Measurements from ENCODE around the gene PTPN12.

The PTPN12 gene

DNA sequence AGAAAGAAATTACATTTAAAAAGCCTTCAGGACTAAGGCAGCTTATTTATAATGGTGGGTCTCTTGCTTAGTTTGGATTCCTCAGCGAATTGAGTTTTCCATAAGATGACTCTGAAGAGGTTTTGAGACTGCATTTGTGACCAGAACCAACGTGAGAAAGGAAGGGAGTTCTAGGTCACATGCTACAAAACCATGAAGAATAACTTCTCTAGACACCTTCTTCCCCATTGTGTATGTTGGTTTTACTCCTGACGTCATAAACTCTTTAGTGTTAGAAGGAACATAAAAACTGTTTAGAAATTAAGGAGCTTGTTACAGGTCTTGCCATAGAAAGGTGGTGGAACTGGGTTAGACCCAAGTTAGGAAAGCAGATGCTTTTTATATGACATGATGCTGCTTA, 11.1 kb downstream of the PTPN12 start:
- H3K9me3 ChIP-seq (ENCODE audit: insufficient read depth, low read depth, low read length), result peaks cover 1% of the 10 kb centered on the region; the same call in 1 of the 2 replicates
- peaks cover 31% of the 10 kb centered on the region for H3K79me2 ChIP-seq (ENCODE audit: insufficient read depth, low read length)
- H3K9ac ChIP-seq (ENCODE audit: low read depth, low read length, poor library complexity, severe bottlenecking), result no peak overlapping the region
- no peaks in the 10 kb centered on the region for H3K27me3 ChIP-seq (ENCODE audit: insufficient read depth, low read length, poor library complexity, severe bottlenecking)
- no peak overlapping the region for H2AFZ ChIP-seq (ENCODE audit: low read length)
- TF ChIP-seq, protein P1, sequence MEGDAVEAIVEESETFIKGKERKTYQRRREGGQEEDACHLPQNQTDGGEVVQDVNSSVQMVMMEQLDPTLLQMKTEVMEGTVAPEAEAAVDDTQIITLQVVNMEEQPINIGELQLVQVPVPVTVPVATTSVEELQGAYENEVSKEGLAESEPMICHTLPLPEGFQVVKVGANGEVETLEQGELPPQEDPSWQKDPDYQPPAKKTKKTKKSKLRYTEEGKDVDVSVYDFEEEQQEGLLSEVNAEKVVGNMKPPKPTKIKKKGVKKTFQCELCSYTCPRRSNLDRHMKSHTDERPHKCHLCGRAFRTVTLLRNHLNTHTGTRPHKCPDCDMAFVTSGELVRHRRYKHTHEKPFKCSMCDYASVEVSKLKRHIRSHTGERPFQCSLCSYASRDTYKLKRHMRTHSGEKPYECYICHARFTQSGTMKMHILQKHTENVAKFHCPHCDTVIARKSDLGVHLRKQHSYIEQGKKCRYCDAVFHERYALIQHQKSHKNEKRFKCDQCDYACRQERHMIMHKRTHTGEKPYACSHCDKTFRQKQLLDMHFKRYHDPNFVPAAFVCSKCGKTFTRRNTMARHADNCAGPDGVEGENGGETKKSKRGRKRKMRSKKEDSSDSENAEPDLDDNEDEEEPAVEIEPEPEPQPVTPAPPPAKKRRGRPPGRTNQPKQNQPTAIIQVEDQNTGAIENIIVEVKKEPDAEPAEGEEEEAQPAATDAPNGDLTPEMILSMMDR (conservative IDR thresholded peaks at IDR 0.05; ENCODE audit: low read length), result no peak
- TF ChIP-seq EZH2phosphoT487 (IDR thresholded peaks at IDR 0.05; ENCODE audit: borderline replicate concordance), result no peak
- no peaks in the 10 kb centered on the region for H3K9me2 ChIP-seq (replicated peaks; ENCODE audit: low read depth, low read length)
- peaks cover 14% of the 10 kb centered on the region for H4K20me1 ChIP-seq (ENCODE audit: insufficient read depth, low read length, poor library complexity, severe bottlenecking)
- peaks cover 37% of the 10 kb centered on the region for H3K4me1 ChIP-seq (ENCODE audit: insufficient read depth, low read length, poor library complexity, severe bottlenecking)
- H3K4me3 ChIP-seq (ENCODE audit: low read length, poor library complexity, severe bottlenecking), result no peak overlapping the region
- H3K36me3 ChIP-seq (ENCODE audit: insufficient read depth, low read length), result no peaks in the 10 kb centered on the region; the same call in 1 of the 2 replicates
- H3F3A ChIP-seq (ENCODE audit: low read depth), result peaks cover 3% of the 10 kb centered on the region; the same call in 1 of the 2 replicates
- H3K4me2 ChIP-seq (ENCODE audit: low read depth, low read length, poor library complexity, severe bottlenecking), result no peak overlapping the region

DNA sequence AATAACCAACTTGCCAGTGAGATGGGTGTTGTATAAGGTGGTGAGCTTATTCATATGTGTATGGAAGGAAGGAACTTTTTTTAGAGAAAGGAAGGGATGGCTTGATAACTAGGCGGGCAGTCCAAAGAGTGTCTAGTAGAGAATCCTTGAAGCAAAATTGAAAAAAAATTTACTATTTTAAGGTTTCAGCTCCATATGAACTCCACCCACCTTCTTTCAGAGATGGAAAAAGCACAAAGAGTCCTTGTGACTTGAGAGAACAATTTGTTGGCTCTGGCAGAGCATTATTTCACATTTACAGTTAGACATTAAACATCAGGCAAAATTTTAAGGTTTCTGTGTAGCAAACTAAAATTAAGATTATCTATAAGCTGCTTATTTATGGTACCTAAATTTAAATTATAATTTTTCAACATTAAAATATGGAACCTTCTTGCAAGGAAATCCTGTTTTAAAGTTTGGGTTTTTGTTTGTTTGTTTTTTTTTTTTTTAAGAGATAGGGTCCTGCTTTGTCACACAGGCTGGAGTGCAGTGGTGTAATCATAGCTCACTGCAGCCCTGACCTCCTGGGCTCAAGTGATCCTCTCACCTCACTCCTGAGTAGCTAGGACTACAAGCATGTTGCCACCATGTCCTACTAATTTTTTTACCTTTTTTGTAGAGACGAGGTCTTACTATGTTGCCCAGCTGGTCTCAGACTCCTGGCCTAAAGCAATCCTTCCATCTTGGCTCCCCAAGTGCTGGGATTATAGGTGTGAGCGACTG, 12.2 kb downstream of the PTPN12 start:
- Histone ChIP-seq H3F3A (ENCODE audit: low read depth) (peaks cover 3% of the 10 kb centered on the region; the same call in 1 of the 2 replicates), H3K9ac (ENCODE audit: low read depth, low read length, poor library complexity, severe bottlenecking) (no peak overlapping the region), H4K20me1 (ENCODE audit: insufficient read depth, low read length, poor library complexity, severe bottlenecking) (peaks cover 10% of the 10 kb centered on the region), H3K4me2 (ENCODE audit: low read depth, low read length, poor library complexity, severe bottlenecking) (no peak overlapping the region), H3K36me3 (ENCODE audit: insufficient read depth, low read length) (no peaks in the 10 kb centered on the region; the same call in 1 of the 2 replicates), H3K27me3 (ENCODE audit: insufficient read depth, low read length, poor library complexity, severe bottlenecking) (no peaks in the 10 kb centered on the region), H3K4me3 (ENCODE audit: low read length, poor library complexity, severe bottlenecking) (no peak overlapping the region), H3K9me2 (replicated peaks; ENCODE audit: low read depth, low read length) (no peaks in the 10 kb centered on the region), H3K79me2 (ENCODE audit: insufficient read depth, low read length) (peaks cover 32% of the 10 kb centered on the region), H3K9me3 (ENCODE audit: insufficient read depth, low read depth, low read length) (peaks cover 10% of the 10 kb centered on the region; the same call in 1 of the 2 replicates), H2AFZ (ENCODE audit: low read length) (no peak overlapping the region), H3K4me1 (ENCODE audit: insufficient read depth, low read length, poor library complexity, severe bottlenecking) (peaks cover 31% of the 10 kb centered on the region)
- no peak for TF ChIP-seq EZH2phosphoT487 (IDR thresholded peaks at IDR 0.05; ENCODE audit: borderline replicate concordance)
- TF ChIP-seq, protein P1 (conservative IDR thresholded peaks at IDR 0.05; ENCODE audit: low read length), result no peak

DNA sequence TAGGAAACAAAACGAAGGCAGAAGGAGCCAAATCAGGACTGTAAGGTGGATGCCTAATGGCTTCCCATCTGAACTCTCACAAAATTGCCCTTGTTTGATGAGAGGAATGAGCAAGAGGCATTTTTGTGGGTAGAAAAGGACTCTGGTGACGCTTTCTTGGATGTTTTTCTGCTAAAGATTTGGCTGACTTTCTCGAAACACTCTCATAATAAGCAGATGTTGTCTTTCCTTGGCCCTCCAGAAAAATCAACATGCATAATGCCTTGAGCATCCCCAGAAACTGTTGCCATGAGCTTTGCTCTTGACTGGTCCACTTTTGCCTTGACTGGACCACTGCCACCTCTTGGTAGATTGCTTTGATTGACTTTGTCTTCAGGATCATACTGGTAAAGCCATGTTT, 13.5 kb downstream of the PTPN12 start:
- H3K4me1 ChIP-seq (ENCODE audit: insufficient read depth, low read length, poor library complexity, severe bottlenecking), result peaks cover 31% of the 10 kb centered on the region
- TF ChIP-seq, protein P1 (conservative IDR thresholded peaks at IDR 0.05; ENCODE audit: low read length), result no peak
- TF ChIP-seq EZH2phosphoT487 (IDR thresholded peaks at IDR 0.05; ENCODE audit: borderline replicate concordance), result no peak
- no peak overlapping the region for H2AFZ ChIP-seq (ENCODE audit: low read length)
- H3K79me2 ChIP-seq (ENCODE audit: insufficient read depth, low read length), result peaks cover 38% of the 10 kb centered on the region
- no peaks in the 10 kb centered on the region for H3K9me2 ChIP-seq (replicated peaks; ENCODE audit: low read depth, low read length)
- H3K9me3 ChIP-seq (ENCODE audit: insufficient read depth, low read depth, low read length), result peaks cover 10% of the 10 kb centered on the region; the same call in 1 of the 2 replicates
- no peak overlapping the region for H3K9ac ChIP-seq (ENCODE audit: low read depth, low read length, poor library complexity, severe bottlenecking)
- H3K36me3 ChIP-seq (ENCODE audit: insufficient read depth, low read length), result no peaks in the 10 kb centered on the region; the same call in 1 of the 2 replicates
- H3K27me3 ChIP-seq (ENCODE audit: insufficient read depth, low read length, poor library complexity, severe bottlenecking), result no peaks in the 10 kb centered on the region
- H3K4me3 ChIP-seq (ENCODE audit: low read length, poor library complexity, severe bottlenecking), result no peak overlapping the region
- peaks cover 3% of the 10 kb centered on the region; the same call in 1 of the 2 replicates for H3F3A ChIP-seq (ENCODE audit: low read depth)
- no peak overlapping the region for H3K4me2 ChIP-seq (ENCODE audit: low read depth, low read length, poor library complexity, severe bottlenecking)
- H4K20me1 ChIP-seq (ENCODE audit: insufficient read depth, low read length, poor library complexity, severe bottlenecking), result no peaks in the 10 kb centered on the region
